HG02981 (cell line): Measurements from ENCODE around the gene ELF3.
A peak's percentile ranks its signal among the peaks of the same experiment; 100 is the strongest.
"Not testable (repeated sequence)": the region's sequence is repeated elsewhere in the genome, so short reads cannot be mapped to it uniquely, and the experiment has no call there.

Experiments used
- ATAC-seq: cut with Tn5 transposase; IDR thresholded peaks from one replicate; pipeline ENCODE4 v1.9.1; 2021; ENCODE audit warnings: mild to moderate bottlenecking, moderate library complexity; ENCODE audit not compliant: unreplicated experiment

ELF3 gene

GRCh38 chr1:202010180-202011015, at the start of gene ELF3:
TSS of gene ELF3 (plus strand) at chr1:202010587. CDS start at chr1:202011137, 550 bp downstream.
- ATAC-seq, result peak; percentile 81

- ATAC-seq, result not testable (repeated sequence)
These were observed 48.0 kb upstream of the ELF3 start for GRCh38 chr1:201962382-201962781.

GRCh38 chr1:201964261-201964660, 46.1 kb upstream of the ELF3 start:
- ATAC-seq, result no peak

GRCh38 chr1:201966171-201966570, 44.2 kb upstream of the ELF3 start:
- ATAC-seq, result no peak

GRCh38 chr1:201968202-201968925, 42.0 kb upstream of the ELF3 start:
- ATAC-seq, result no peak

- no peak for ATAC-seq
These were observed 39.8 kb upstream of the ELF3 start for GRCh38 chr1:201970334-201971159.

GRCh38 chr1:201982082-201982622, 28.2 kb upstream of the ELF3 start:
- peak; percentile 22 for ATAC-seq

- peak; percentile 62 for ATAC-seq
These were observed 27.6 kb upstream of the ELF3 start, which contains the start of gene RNPEP for GRCh38 chr1:201982623-201983379. TSS of gene RNPEP (plus strand) at chr1:201982648. CDS start at chr1:201982667, 19 bp downstream.

- no peak for ATAC-seq
These were observed 27.0 kb upstream of the ELF3 start for GRCh38 chr1:201983380-201983805.

GRCh38 chr1:201984446-201984845, 25.9 kb upstream of the ELF3 start:
- ATAC-seq, result no peak

GRCh38 chr1:201985355-201985754, 25.0 kb upstream of the ELF3 start:
- no peak for ATAC-seq

- ATAC-seq, result no peak
These were observed 21.8 kb upstream of the ELF3 start for GRCh38 chr1:201988601-201989000.

- no peak for ATAC-seq
These were observed 20.8 kb upstream of the ELF3 start for GRCh38 chr1:201989354-201990128.

- ATAC-seq, result no peak
These were observed 20.0 kb upstream of the ELF3 start for GRCh38 chr1:201990427-201990826.

GRCh38 chr1:201999625-202000238, 10.7 kb upstream of the ELF3 start:
- ATAC-seq, result no peak

GRCh38 chr1:202002507-202002906, 7.9 kb upstream of the ELF3 start:
- ATAC-seq, result no peak

GRCh38 chr1:202004711-202005110, 5.7 kb upstream of the ELF3 start:
- ATAC-seq, result no peak

GRCh38 chr1:202005958-202006357, 4.4 kb upstream of the ELF3 start:
- ATAC-seq, result no peak

GRCh38 chr1:202007304-202007703, 3.1 kb upstream of the ELF3 start:
- ATAC-seq, result no peak
